ENCODE measurements around the gene PPP1R16B.

GRCh38 chr20:38811769-38812168, 6.3 kb downstream of the PPP1R16B start:
- TF ChIP-seq CTCF (IDR thresholded peaks at IDR 0.05) (no peak), POLR2A (IDR thresholded peaks at IDR 0.05) (no peak), EP300 (IDR thresholded peaks at IDR 0.05) (no peak)

Data from upper lobe of left lung (tissue), 4 donors.